Gastroesophageal sphincter (tissue), 3 donors: Measurements from ENCODE around the gene CPSF3.

Experiments
- POLR2A ChIP-seq, 2 donors: fragments of 450-650 bp; IDR thresholded peaks; one replicate each; pipeline ENCODE4 v1.6.1; 2017; ENCODE audit warnings: antibody characterized with exemption in 2 of 2, mild to moderate bottlenecking in 2 of 2, moderate library complexity in 1 of 2
- TF ChIP-seq, protein P1 (sequence below), 4 experiments: fragments of 200-600 bp in 2 of 4; fragments of 450-650 bp in 2 of 4; sonication (generic) in 1 of 4; IDR thresholded peaks; one replicate each; pipeline ENCODE4 v1.5.1; 2017 to 2019; ENCODE audit warnings: antibody characterized with exemption in 4 of 4, mild to moderate bottlenecking in 2 of 4, moderate library complexity in 2 of 4

DNA sequence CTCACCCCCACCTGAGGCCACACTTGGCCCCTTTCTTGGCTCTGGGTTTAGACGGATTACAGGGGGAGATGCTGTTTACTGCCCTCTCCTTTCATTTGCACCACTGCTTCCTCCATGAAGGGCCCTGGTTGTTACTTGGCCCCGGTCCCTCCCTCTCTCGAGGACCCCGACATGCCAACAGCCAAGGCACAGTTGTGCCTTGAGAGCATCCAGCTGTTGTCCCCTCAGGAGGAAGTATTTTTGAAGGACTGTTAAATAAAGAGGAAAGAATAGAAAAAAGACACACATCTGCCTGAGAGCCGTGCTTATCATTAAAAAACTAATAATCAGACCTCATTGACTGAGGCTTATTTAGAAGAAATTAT is 44.1 kb upstream of the CPSF3 start:
- TF ChIP-seq, protein P1, sequence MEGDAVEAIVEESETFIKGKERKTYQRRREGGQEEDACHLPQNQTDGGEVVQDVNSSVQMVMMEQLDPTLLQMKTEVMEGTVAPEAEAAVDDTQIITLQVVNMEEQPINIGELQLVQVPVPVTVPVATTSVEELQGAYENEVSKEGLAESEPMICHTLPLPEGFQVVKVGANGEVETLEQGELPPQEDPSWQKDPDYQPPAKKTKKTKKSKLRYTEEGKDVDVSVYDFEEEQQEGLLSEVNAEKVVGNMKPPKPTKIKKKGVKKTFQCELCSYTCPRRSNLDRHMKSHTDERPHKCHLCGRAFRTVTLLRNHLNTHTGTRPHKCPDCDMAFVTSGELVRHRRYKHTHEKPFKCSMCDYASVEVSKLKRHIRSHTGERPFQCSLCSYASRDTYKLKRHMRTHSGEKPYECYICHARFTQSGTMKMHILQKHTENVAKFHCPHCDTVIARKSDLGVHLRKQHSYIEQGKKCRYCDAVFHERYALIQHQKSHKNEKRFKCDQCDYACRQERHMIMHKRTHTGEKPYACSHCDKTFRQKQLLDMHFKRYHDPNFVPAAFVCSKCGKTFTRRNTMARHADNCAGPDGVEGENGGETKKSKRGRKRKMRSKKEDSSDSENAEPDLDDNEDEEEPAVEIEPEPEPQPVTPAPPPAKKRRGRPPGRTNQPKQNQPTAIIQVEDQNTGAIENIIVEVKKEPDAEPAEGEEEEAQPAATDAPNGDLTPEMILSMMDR (IDR thresholded peaks at IDR 0.05) = no peak
- TF ChIP-seq POLR2A (IDR thresholded peaks at IDR 0.05) = no peak
